PFSK-1 (cell line): Measurements from ENCODE around the gene SERHL2.

Source experiments
- FOXP2 ChIP-seq: optimal IDR thresholded peaks from 2 replicates; pipeline ENCODE3; 2011; ENCODE audit warnings: borderline replicate concordance, control low read depth, inconsistent platforms; ENCODE audit not compliant: insufficient read depth; ENCODE audit errors: extremely low read length, extremely low read depth
- POLR2AphosphoS5 ChIP-seq: IDR thresholded peaks from 2 replicates; pipeline ENCODE4 v1.6.1; 2012; ENCODE audit warnings: low read depth, mild to moderate bottlenecking, control low read depth, low read length, moderate library complexity
- REST ChIP-seq, 2 experiments: IDR thresholded peaks; 2 replicates each; pipeline versions ENCODE4 v1.6.1 to v1.8.0; 2011 to 2012; ENCODE audit warnings: low read depth in 2 of 2, low read length in 2 of 2, control low read depth in 1 of 2, inconsistent platforms in 1 of 2, mild to moderate bottlenecking in 1 of 2, moderate library complexity in 1 of 2; ENCODE audit not compliant: insufficient read depth in 1 of 2
- SIN3A ChIP-seq: IDR thresholded peaks from 2 replicates; pipeline ENCODE4 v1.6.1; 2012; ENCODE audit warnings: mild to moderate bottlenecking, low read length, moderate library complexity, borderline replicate concordance; ENCODE audit not compliant: insufficient read depth
- TAF1 ChIP-seq: IDR thresholded peaks from 2 replicates; pipeline ENCODE4 v1.6.1; 2012; ENCODE audit warnings: low read length, control low read depth, borderline replicate concordance; ENCODE audit not compliant: insufficient read depth

The SERHL2 gene

GRCh38 chr22:42596336-42596735 lies 42.6 kb downstream of the SERHL2 start:
- TF ChIP-seq FOXP2 (no peak), REST (IDR thresholded peaks at IDR 0.05; ENCODE audit: insufficient read depth in 1 of 2, low read depth in 2 of 2, low read length in 2 of 2) (no peak), POLR2AphosphoS5 (no peak), SIN3A (no peak)

- TF ChIP-seq POLR2AphosphoS5: no peak
- TF ChIP-seq TAF1: no peak
- TF ChIP-seq SIN3A: no peak
- TF ChIP-seq FOXP2: no peak
- no peak for TF ChIP-seq REST (IDR thresholded peaks at IDR 0.05; ENCODE audit: insufficient read depth in 1 of 2, low read depth in 2 of 2, low read length in 2 of 2)
Measured at GRCh38 chr22:42596863-42597530, 43.2 kb downstream of the SERHL2 start.

GRCh38 chr22:42601879-42602465 lies 48.2 kb downstream of the SERHL2 start:
- TF ChIP-seq TAF1 (no peak), REST (IDR thresholded peaks at IDR 0.05; ENCODE audit: insufficient read depth in 1 of 2, low read depth in 2 of 2, low read length in 2 of 2) (no peak), FOXP2 (no peak), SIN3A (no peak), POLR2AphosphoS5 (no peak)

- TF ChIP-seq SIN3A: no peak
- TF ChIP-seq POLR2AphosphoS5: no peak
- TF ChIP-seq TAF1: no peak
- no peak for TF ChIP-seq REST (IDR thresholded peaks at IDR 0.05; ENCODE audit: insufficient read depth in 1 of 2, low read depth in 2 of 2, low read length in 2 of 2)
- TF ChIP-seq FOXP2: no peak
Measured at GRCh38 chr22:42602470-42602869, 48.7 kb downstream of the SERHL2 start.

GRCh38 chr22:42603427-42603826 lies 49.7 kb downstream of the SERHL2 start:
- TF ChIP-seq POLR2AphosphoS5 (no peak), FOXP2 (no peak), REST (IDR thresholded peaks at IDR 0.05; ENCODE audit: insufficient read depth in 1 of 2, low read depth in 2 of 2, low read length in 2 of 2) (no peak), TAF1 (no peak), SIN3A (no peak)
